ENCODE results near the gene BCAP31. TPM values are rescaled to one million over a fixed set of nuclear protein-coding genes. Genes with fewer than 3 reads are reported as not detected.

The BCAP31 gene
- 105 and 127 TPM in 2 replicates for total RNA-seq

- peak; percentile 89 for DNase-seq (ENCODE audit: low read depth)
- TF ChIP-seq, protein P1, sequence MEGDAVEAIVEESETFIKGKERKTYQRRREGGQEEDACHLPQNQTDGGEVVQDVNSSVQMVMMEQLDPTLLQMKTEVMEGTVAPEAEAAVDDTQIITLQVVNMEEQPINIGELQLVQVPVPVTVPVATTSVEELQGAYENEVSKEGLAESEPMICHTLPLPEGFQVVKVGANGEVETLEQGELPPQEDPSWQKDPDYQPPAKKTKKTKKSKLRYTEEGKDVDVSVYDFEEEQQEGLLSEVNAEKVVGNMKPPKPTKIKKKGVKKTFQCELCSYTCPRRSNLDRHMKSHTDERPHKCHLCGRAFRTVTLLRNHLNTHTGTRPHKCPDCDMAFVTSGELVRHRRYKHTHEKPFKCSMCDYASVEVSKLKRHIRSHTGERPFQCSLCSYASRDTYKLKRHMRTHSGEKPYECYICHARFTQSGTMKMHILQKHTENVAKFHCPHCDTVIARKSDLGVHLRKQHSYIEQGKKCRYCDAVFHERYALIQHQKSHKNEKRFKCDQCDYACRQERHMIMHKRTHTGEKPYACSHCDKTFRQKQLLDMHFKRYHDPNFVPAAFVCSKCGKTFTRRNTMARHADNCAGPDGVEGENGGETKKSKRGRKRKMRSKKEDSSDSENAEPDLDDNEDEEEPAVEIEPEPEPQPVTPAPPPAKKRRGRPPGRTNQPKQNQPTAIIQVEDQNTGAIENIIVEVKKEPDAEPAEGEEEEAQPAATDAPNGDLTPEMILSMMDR (IDR thresholded peaks at IDR 0.05; ENCODE audit: insufficient read depth, low read depth, low read length): no peak
- H3K4me3 ChIP-seq (ENCODE audit: low read depth, low read length): peak within 1 kb of the TSS; percentile 69
Observed at GRCh38 chrX:153724252-153725038, at the start of gene BCAP31, which contains the start of gene ABCD1. Gene BCAP31 (minus strand): TSS chrX:153724387. CDS start chrX:153723244, 1,143 bp downstream. Gene ABCD1 (plus strand): TSS chrX:153724856. CDS start chrX:153725267, 411 bp downstream.

DNA sequence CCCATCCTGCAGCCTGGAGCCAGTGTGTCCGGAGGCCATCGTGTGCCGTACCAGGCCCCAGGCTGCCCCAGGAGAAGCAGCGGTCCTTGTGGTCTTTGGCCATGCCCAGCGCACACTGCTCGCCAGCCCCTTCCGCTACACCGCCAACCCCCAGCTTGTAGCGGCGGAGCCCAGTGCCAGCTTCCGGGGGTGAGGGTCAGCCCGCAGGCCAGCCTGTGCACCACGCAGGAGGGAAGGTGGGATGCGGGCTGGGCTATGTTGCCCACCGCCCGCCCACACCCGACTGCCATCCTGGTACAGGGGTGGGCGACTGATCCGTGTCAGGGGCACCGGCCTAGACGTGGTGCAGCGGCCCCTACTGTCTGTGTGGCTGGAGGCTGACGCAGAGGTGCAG, 49.0 kb upstream of the BCAP31 start:
- TF ChIP-seq, protein P1 (IDR thresholded peaks at IDR 0.05; ENCODE audit: insufficient read depth, low read depth, low read length): no peak
- H3K4me3 ChIP-seq (ENCODE audit: low read depth, low read length): no peak overlapping the region
- no peak for DNase-seq (ENCODE audit: low read depth)

GRCh38 chrX:153772316-153773217, 48.4 kb upstream of the BCAP31 start:
- TF ChIP-seq, protein P1 (IDR thresholded peaks at IDR 0.05; ENCODE audit: insufficient read depth, low read depth, low read length): no peak
- no peak for DNase-seq (ENCODE audit: low read depth)

DNA sequence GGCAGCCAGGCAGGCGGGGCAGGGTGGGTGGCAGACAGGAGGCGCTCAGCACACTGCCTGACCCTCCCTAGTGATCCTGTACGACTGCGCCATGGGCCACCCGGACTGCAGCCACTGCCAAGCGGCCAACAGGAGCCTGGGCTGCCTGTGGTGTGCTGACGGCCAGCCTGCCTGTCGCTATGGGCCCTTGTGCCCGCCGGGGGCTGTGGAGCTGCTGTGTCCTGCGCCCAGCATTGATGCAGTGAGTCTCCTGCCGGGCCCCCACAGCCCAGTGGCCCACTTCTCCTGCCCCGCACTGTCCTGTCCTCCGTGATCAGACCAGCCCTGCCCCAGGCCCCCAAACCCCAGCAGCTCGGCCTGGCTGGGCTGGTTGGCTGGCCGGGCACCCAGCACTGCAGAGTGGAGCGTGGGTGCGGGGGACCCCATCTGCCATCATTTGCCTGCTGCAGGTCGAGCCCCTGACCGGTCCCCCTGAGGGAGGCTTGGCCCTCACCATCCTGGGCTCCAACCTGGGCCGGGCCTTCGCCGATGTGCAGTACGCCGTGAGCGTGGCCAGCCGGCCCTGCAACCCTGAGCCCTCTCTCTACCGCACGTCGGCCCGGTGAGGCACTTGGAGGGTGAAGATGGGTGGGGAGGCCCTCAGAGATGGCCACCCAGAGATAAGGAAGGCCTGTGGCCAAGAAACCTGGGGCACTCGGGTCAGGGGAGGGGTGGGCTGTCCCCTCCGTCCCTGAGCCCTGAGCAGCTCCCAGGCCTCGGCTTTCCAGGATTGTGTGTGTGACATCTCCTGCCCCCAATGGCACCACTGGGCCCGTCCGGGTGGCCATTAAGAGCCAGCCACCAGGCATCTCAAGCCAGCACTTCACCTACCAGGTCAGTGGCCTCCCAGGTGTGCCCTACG, 47.5 kb upstream of the BCAP31 start:
- no peak for DNase-seq (ENCODE audit: low read depth)
- TF ChIP-seq, protein P1 (IDR thresholded peaks at IDR 0.05; ENCODE audit: insufficient read depth, low read depth, low read length): no peak
- no peak overlapping the region for H3K4me3 ChIP-seq (ENCODE audit: low read depth, low read length)

More at GRCh38 chrX:153772316-153773217, 48.4 kb upstream of the BCAP31 start:
- H3K4me3 ChIP-seq (ENCODE audit: low read depth, low read length): no peak overlapping the region

DNA sequence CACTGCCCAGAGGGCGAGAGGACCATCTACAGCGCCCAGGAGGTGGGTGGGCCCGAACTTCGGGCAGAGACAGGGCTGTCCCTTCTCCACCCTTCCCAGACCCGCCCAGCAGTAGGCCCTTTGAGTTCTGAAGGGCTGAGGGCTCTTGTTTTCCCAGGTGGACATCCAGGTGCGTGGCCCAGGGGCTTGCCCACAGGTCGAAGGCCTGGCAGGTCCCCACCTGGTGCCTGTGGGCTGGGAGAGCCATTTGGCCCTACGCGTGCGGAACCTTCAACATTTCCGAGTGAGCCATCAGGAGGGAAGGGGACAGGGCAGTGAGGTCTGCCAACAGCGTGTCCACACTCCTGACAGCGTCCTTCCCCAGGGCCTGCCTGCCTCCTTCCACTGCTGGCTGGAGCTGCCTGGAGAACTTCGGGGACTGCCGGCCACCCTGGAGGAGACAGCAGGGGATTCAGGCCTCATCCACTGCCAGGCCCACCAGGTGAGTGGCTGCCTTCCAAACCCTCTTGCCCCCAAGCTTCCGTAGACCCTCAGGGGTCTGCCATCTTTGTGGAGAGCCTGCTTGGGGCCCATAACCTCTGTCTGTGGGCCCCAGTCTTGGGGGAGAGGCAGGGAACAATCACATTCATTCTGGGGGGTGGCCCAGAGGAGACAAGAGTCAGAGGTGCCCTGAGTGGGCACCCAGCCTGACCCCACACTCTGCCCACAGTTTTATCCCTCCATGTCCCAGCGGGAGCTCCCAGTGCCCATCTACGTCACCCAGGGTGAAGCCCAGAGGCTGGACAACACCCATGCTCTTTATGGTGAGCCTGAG, 46.6 kb upstream of the BCAP31 start:
- DNase-seq (ENCODE audit: low read depth): no peak
- no peak overlapping the region for H3K4me3 ChIP-seq (ENCODE audit: low read depth, low read length)
- TF ChIP-seq, protein P1 (IDR thresholded peaks at IDR 0.05; ENCODE audit: insufficient read depth, low read depth, low read length): no peak

All from fibroblast of villous mesenchyme (primary cell).